ENCODE results near the gene AGBL1.

Gene AGBL1

DNA sequence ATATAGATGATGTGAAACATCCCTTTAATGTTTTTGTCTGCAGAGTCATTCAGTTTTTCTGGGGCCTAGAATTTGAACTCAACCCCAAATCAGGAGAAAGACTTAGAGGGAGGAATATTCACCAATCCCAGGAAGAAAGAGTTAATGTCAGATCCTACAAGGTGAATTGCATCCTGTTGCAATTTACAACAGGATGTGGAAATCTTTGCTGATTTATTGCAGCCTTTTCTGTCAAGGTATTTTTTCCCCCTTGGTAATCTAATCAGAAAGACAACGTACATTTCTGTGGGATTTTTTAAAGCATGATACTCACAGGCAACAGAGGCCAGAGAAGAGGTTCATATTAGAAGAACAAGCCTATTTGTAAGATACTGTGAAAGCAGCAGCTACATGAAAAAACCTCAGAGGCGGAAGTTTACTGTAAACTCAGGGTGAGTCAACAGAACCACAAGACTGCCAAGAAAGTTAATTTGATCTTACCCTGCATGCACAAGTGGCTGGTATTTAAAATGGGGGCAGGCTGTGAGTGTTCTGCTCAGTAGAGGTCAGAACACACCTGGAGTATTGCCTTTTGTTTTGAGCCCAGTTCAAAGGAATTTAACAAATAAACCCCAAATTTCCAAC lies 531.9 kb downstream of the AGBL1 start:
- DNase-seq, result peak; percentile 65

DNA sequence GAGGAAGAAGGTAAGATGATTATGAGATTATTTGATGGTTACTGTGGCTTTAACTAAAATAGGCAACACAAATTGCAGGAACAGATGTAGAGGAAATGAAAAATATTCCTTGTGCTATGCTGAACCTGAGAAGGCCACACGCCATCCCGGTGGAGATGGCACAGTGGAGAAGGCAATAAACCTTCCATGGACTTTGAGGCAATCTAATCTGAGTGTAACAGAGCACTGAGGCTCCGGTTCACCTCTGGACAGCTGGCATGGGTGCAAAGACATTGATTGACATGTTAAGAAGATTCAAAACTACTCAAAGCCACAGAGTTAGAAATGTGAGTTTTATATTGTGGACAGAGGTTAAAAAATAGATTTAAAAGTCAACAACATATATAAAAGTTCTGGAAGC lies 535.7 kb downstream of the AGBL1 start:
- DNase-seq, result no peak

DNA sequence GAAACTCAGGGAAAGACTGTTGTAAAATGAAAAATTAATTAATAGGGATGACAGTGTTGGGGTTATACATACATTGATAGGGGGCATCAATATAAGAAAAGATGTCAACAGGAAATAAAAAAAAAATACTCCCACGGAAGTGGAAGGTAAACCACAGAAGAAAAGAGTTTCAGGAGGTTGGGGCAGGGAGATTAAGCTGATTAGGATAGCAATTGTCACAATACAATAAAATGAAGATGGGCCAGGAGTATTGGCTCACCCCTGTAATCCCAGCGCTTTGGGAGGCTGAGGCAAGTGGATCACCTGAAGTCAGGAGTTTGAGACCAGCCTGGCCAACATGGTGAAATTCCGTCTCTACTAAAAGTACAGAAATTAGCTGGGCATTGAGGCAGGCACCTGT lies 536.1 kb downstream of the AGBL1 start:
- no peak for DNase-seq

DNA sequence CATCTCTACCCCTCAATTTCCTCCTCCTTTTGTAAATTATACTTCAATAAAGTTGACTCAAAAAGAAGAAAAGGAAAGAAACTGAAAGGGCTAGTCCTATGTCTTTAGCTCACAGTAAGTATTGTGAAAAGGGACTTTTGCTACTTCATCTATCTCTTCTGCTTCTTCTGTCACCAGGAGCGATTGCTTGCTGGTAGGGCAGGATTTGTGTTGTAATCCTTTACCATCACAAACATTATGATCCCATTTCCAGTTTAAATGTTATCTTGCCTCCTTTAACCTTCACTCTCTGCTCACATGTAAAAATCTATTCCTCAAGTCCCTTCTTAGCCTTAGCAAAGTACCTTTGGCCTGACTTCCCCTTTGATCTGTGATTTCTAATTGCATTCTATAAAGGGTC lies 537.1 kb downstream of the AGBL1 start:
- DNase-seq, result no peak

DNA sequence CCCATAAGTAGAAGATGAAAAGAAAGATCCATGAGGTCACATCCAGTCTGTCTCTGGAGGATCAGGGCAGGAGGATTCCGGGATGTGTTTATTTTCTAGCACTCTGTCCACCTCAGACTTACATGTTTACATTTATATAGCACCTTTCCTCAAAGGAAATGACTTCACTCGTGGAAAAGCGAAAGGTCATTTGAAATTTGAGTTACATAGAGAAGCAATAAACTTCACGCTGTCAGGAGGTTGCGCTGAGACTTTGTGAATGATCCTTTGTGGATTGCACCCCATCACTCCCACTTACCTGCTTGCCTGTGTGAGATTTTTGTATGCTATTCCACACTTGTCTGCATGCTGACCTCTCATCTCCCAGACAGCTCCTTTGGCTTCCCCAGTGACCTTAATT lies 540.5 kb downstream of the AGBL1 start:
- no peak for DNase-seq

DNA sequence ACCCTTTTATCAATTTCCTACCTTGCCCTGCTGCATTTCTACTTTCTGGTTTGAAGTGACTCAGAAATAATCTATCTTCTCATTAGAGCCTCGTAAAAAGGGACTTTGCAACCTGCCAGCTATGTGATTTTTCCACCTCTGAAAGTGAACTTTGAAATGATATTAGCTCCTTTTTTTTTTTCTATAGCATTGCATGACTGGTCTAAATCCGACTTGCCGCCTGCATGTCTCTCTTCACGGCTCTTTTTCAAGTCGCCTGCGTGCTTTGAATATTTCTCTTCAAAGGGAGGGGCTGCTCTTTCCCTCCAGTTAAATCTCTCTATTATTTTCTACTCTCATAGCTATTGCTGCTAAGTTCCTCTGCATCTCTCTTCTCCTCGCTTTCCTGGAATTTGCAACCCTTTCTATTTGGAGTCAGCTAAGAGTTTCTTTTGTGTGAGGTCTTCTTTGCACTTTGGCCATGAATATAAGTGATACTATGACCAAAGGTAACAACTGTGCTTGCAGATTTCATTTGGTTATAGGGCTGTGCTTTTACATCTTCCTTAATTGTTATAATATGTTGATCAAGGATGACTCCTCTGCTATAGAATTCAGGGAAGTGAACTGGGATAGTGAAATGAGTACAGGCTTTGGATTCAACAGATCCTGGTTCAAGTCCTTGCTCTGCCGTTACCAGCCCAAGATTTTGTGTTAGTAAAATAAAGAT lies 541.1 kb downstream of the AGBL1 start:
- no peak for DNase-seq

DNA sequence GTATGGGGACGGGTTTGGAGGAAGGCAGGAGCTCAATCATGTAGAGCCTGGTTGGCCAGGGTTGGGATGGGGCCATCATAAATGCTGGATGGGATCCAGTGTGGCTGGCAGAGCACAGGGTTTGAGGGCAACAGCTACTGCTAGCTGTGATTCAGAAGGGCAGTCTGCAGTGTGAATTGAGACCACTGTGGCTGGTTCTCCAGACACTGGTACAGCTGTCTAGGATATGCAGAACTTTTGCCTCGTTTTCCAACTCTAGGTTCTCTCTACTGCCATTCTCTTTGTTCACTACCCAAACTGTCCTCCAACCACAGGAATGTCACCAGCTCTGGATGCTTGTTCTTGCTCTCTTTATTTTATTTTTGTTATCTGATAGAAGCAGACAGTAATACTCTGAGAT lies 543.6 kb downstream of the AGBL1 start:
- DNase-seq, result no peak

DNA sequence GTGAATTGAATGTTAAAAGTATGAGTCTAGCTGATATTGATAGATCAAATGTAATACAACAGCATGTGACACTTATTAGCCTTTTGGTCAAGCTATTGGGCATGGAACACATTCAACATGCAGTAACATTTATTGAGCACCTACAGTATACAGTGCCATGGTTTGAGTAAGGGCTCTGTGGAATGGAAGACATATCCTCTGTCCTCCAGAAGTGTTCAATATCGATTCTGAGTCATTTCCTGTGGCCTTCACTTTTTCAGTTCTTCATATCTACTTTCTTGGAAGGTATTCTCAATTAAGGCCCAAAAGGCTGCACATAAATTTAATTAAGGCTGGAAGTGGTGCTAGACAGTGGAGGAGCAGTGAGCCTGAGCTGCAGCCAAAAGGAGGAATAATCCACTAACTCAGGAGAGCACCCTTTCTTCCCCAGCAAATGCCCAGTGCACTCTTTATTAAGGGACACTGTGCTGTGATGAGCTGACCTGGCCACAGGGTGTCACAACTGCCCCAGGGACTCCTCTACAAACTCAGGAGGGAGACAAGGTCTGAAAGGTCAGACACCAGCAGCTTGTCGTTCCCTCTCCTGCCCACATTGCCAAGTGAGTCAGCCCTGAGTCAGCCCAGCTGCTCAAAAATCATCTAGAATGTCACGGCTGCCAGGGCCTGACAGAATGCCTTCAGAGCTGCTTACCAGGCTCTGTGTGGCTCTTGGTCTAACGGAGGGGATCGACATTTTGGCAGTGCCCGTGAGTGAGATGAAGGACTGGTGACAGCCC lies 544.8 kb downstream of the AGBL1 start:
- DNase-seq, result peak; percentile 84

DNA sequence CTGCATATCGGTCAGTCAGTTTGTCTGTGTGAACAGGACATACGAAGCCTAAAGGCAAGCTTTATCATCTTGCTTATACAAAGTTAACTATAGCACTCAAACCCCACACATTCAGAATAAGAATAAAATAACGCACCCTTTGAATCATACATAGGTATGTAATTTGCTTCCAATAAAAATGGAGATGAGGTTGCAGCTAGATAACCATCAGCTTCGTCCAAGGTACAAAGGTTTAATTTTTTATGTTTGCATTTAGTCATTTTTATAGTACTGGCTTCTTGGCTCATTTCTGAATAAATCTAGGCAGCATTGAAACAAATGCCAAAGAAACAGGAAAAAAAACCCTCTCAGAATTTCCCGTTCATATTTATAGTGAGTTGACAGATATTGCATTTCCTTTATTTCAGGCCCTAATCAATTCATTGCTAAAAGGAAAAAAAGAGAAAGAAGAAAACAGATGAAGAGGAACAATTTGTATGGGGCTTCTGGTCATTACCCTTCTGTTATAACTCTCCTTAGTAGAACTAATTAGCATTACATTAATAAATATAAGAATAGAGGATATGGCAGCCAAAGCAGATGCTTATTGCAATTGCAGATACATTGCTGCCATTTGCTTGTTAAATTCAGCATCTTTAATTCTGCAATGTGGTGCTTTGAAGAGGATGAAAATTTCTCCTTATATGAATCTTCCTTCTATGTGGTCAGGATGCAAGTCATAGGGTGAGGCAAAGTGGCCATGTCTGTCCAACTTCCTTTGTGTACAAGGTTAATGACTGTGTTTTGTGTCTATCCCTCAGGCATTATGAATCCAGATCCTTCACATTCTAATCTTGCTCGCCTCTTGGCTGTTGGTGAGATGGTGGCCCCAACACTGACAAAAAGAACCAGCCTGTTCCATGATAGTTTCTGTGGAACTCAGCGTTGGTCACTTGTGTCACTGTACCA lies 550.0 kb downstream of the AGBL1 start:
- no peak for DNase-seq

DNA sequence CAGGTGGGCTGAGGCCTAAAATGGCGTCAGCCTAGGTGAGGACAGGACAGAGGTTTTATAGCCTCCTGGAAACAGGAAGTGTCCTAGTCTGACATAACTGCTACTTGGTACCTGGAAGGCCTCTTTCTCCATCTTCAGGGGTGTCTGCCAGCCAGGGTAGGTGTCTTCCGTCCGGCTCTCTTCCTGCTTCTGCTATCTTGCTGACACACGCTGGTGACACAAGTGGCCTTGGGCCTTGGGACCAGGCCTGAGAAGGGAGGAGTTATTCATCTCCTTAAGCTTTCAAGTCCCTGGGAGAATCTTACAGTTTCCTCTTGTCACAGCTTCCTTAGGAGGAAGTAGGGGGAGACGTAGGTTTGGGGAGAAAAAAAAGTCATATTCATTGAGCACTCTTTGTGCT lies 551.3 kb downstream of the AGBL1 start:
- DNase-seq, result no peak

DNA sequence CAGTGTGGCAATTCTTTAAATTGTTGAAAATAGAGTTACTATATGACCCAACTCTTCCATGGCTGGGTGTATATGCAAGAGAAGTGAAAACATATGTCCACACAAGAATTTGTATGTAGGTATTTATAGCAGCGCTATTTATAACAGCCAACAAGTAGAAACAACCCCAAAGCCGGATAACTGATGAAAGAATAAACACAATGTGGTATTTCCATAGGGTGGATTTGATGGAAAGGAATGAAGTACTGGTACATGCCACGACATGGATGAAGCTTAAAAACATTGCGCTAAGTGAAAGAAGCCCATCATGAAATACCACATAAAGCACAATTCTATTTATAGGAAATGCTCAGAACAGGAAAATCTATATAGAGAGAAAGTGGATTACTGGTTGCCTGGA lies 554.5 kb downstream of the AGBL1 start:
- no peak for DNase-seq

DNA sequence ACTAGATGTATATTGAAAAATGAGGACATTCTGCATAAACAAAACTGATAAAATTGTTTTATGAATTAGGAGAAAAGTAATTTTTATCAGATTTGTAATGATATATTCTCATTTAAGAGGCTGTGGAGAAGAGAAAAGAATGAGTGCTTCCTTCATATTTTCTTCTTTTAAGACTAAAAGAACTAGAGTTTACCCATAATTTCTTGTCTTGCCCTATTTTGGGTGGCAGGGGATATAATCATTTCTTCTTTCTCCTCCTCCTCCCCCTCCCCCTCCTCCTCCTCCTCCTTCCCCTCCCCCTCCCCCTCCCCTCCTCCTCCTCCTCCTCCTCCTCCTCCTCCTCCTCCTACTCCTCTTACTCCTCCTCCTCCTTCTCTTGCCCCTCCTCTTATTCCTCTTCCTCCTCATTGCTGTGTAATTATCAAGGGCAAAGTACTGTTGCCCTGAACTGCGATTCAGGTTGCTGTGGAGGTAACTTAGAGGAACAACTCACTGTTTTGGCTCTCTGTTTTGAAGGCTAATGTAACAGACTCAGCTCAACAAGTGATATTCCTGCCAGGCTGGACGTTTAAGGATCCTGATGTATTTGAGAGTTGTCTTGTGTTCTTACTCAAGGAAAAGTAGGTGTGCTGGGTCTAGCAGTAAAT lies 555.4 kb downstream of the AGBL1 start:
- no peak for DNase-seq

DNA sequence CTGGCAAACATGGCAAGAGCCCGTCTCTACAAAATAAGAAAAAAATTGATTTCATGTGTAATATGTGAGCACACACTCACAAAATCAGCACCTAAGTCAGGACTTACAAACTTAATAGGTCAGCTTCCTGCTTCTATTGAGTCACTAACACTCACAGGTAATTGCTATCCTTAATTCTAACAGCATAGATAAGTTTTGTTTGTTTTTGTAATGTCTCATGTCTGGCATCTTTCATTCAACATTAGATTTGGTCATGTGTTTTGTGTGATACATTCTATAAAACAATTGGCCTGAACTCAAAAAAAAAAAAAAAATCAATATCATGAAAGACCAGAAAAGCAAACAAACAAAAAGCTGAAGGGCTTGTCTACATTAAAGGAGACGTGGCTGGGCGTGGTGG lies 564.7 kb downstream of the AGBL1 start:
- no peak for DNase-seq

DNA sequence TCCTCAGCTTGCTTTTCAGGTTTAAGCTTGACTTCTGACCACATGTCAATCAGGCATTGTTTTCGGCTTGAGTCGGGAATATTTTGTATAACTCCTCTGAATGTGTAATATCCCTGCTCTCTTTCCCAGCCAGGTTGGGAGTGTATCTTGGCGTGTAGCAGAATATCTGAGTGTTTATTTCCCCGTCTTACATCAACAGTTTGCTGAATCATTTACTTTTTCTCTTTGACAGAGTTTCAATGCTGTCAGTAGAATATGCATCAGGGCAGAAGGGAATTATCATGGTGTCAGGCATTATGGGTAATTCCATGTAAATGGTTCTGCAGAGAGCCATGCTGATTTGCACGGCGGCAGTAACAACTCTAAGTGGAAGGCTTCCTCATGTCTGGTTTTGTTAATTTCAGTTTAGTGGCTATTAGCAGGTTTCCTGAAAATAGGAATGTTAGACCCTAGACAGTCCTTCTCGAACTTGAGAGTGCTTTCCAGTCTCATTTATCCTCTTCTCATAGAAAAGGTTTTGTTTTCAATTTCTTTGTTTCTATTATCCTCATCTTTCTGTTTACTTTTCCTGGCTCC lies 566.3 kb downstream of the AGBL1 start:
- DNase-seq, result no peak

DNA sequence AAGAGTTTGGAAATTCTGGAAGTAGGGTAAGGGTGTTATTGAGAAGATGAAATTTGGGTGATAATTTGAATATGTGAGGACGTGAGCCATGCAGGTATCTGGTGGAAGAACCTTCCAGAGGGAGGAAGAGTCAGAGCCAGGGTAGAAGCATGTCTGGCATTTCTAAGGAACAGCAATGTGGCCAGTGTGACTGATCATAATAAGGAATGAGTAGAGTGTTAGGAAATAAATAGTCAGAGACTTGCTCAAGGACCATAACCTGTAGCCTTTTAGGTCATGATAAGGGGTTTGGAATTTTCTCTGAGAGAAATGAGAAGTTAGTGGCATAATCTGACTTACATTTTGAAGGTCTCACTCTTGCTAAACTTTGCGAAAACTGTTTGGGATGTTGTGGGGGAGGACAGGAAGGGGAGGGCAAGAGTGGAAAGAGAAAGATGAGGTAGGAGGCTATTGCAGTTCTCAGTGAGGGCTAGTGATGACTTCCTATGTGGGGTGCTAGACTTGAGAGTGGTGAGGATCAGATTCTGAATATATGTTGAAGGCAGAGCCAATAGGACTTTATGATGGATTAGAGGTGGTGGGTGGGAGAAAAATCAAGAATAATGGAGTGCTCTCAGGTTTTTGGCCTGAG lies 568.3 kb downstream of the AGBL1 start:
- no peak for DNase-seq

DNA sequence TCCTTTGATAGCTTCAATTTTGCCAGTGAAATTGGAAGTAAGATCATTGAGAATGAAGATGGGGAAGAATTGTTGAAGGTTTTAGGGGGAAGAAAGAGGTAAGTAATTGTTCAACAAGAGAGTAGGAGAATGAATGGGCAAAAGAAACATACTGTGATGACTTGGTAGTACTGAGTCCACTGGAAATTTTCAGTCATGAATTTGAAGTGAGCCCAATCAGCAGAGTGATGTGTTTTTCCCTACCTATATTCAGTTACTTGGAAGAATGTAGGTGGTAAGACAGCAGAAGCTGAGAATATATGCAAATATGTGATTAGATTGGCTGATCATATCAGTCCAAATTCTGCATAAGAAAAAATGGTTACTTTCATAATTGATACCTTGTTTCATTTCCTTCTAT lies 569.6 kb downstream of the AGBL1 start:
- peak; percentile 19 for DNase-seq

DNA sequence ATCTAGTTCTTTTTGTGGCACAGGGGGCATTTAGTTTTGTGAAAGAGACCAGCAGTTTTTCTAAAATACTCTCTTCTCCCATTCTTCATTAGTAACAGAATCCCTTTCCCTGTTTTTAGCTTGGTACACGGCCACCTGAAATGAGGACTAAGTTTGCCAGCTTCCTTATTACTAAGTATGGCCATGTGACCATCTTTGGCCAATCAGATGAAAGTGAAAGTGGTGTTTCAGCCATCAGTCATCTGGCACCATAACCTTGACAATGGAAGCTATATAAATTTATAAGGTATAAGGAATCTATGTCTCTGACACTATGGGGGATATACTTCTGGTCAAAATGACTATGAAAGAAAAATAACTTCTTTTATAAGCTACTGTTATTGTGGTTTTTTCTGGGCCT lies 570.4 kb downstream of the AGBL1 start:
- peak; percentile 21 for DNase-seq

DNA sequence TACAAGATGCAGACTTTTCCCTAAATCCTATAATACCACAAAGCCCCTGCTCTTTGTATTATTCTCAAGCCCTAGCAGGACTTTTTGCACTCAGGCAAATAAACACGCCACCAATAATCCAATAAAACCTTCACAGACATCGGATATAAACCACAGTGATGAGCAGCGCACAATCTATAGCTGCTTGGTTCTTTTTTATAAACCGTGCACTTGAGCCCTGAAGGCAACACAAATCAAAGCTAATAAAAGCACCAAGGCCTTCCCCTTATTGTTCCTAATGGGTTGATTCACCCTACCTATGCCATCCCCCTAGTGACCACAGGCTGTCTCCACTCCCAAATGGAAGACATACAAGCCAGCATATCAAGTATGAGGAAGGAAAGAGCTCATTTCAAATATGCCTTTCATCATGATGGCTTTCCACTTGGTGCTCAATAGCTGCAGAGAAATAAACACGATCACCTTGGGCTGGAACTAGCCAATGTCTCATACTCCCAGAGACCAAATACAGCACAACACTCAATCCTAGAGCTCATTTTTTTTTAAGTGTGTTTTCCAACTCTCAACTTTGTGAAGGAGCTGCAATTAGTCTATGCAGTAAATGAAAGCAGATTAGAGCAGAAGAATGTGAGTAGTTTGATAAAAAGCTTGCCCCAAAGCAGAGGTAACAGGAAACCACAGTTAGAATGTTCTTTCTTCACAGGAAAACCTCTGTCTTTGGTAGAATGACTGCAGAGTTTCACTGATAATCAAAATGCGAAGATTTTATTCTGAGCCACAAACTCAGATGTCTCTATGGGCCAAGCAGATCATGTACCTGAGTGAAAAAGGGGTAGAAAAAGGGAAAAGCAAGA lies 573.9 kb downstream of the AGBL1 start:
- DNase-seq, result peak; percentile 55

DNA sequence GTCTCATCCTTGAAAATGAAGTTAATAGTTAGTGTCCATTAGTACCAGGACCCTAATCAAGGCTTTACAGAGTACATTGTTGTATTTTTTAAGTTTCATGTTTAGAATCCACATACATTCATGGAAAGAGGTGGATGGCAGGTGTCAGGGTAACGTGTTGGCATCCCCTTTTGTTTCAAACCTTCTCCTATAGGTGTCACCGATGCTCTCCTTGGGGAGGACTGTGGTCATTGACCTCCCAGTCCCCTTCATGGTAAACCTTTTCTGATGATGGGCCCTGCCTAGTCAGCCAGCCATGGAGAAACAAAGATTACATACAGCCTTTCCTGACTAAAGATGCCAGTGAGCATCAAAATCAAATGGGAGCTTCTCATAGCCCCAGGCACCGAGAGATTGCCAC lies 574.8 kb downstream of the AGBL1 start:
- DNase-seq, result peak; percentile 3

DNA sequence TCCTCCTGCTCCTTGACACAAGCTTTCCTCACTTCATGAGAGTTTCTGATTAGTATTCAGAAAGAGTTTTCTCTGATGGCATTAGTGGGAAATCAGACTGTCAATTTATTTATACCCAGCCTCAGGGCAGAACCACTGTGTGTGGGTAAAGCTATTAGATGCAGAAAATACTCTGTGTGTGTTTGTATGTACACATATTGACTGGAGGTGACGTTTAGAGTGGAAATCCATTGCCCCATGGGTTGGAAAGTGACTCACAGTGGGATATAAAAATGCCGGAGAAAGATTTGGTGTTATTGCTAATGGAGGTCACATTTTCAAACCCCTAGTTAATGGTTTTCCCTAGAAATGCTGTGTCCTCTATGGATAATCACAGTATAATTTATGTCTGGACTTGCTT lies 577.6 kb downstream of the AGBL1 start:
- DNase-seq, result no peak

Data from activated CD4-positive, alpha-beta T cell treated with anti-CD3 and anti-CD28 coated beads, Interleukin-2, Interleukin-6, amounts not matched to agents 100 ng/mL and 50 ng/mL, durations not matched to agents 16 hours and 8 hours (primary cell).